Measurements from ENCODE around the gene DNAH10. TPM values are rescaled to one million over a fixed set of nuclear protein-coding genes. Genes with fewer than 3 reads are reported as not detected.
"Not testable (repeated sequence)": the region's sequence is repeated elsewhere in the genome, so short reads cannot be mapped to it uniquely, and the experiment has no call there.

DNAH10 gene
- total RNA-seq, 1 experiment from 2014 or later = 0.74 TPM

DNA sequence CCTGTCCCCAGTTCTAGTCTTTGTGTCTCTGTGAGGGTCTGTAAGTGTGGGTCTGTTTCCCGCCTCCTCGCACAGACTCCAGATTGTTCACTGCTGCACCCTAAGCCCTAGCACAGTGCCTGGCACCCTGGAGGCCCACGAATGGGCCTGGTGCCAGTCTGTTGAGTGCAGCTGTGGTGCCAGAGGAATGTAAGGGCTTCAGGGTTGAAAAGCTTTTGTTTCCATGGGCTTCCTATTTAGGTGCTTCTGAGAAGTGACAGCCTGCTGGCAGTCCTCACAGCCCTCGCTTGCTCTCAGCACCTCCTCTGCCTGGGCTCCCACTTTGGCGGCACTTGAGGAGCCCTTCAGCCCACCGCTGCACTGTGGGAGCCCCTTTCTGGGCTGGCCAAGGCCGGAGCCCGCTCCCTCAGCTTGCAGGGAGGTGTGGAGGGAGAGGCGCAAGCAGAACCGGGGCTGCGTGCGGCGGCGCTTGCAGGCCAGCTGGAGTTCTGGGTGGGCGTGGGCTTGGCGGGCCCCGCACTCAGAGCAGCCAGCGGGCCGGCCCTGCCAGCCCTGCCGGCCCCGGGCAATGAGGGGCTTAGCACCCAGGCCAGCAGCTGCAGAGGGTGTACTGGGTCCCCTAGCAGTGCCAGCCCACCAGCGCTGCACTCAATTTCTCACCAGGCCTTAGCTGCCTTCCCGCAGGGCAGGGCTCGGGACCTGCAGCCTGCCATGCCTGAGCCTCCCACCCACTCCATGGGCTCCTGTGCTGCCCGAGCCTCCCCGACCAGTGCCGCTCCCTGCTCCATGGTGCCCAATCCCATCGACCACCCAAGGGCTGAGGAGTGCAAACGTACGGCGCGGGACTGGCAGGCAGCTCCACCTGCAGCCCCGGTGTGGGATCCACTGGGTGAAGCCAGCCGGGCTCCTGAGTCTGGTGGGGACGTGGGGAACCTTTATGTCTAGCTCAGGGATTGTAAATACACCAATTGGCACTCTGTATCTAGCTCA is 184.7 kb downstream of the DNAH10 start:
- in situ Hi-C loops (cut with HindIII; ENCODE audit: low pct_unique_long_range_greater_than_20kb, low sequenced_read_pairs); DNase-seq (ENCODE audit: low read depth): not testable (repeated sequence)

DNA sequence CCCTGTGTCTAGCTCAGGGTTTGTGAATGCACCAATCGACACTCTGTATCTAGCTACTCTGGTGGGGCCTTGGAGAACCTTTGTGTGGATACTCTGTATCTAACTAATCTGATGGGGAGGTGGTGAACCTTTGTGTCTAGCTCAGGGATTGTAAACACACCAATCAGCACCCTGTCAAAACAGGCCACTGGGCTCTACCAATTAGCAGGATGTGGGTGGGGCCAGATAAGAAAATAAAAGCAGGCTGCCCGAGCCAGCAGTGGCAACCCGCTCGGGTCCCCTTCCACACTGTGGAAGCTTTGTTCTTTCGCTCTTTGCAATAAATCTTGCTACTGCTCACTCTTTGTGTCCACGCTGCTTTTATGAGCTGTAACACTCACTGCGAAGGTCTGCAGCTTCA is 185.4 kb downstream of the DNAH10 start:
- in situ Hi-C loops (cut with HindIII; ENCODE audit: low pct_unique_long_range_greater_than_20kb, low sequenced_read_pairs); DNase-seq (ENCODE audit: low read depth): not testable (repeated sequence)

DNA sequence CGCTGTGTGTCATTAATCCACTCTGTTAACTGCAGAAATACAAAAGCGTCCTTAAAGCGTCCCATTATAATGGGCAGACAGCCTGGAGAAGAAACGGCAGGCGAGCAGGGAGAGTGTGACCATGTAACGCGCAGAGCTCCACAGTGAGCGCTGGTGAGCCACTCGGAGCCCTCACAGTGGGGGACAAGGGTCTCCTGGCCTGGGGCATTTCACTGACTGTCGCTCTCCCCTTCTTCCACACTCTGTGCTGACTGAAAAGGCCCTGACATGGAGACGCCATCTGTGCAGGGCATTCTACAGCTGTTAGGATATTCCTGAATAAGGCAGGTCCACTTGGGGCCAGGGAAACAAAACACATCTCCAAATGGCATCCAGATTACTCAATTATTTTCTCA is 186.3 kb downstream of the DNAH10 start:
- no peak for DNase-seq (ENCODE audit: low read depth)
- in situ Hi-C loops (cut with HindIII; ENCODE audit: low pct_unique_long_range_greater_than_20kb, low sequenced_read_pairs) = no loop called here

DNA sequence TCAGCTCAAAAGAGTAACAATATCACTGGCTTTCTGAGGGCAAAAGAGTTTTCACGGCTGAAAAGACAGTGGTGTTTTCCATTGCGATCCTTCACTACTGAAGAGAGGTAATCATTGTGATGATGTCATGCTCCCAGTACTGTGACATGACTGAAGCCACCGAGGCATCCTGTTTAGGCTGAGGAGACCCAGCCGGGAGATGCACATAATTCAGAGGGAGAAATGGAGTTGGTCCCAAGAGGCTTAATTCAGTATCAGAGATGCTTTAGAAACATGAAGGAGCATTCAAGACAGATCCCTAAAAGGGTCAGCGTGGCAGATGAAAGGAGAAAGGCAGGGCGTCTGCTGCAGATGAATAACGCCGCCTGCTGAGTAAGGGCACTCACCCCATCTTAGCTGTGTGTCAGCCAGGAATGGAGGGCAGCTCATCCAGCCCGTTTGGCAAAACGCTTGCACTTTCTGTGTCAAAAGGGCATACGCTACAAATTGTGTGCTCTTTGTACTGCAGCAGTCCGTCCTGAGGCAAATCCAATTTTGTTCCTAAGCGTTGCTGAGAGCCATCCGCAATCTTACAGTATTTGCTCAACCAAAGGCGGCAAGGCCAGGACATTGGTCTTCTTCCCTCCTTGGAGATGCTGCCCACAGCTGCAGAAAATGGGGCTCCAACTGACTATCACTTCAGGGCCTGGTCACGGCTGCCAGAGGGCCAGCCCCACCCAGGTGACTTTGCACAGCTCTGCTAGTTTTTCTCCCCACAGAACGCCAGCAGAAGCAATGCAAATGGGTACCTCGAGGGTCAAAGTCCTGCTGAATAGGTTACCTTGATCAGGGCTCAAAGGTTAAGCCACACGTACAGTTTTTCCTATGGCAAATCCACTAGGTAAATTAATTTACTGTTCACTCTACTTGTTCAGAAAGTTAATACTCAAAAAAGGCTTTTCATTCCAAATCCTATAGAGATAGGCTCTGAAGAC is 187.0 kb downstream of the DNAH10 start:
- no peak for DNase-seq (ENCODE audit: low read depth)
- in situ Hi-C loops (cut with HindIII; ENCODE audit: low pct_unique_long_range_greater_than_20kb, low sequenced_read_pairs) = no loop called here

DNA sequence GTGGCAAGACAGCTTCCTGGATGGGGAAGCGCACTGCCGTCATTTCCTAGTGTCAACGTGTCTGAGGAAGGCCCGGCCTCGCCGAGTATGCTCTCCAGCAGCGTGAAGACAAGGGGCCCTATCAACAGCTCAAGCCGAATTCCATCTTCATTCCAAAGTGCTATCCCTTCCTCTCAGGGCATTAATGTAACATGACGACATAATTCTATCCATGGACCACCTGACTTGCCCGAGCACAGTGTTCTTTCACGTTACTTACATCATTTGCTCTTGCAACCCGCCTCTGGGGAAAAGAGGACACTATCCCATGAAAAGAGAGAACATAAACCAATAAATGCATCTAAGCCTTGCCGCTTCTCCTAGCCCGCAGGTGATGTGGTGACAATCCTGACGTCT is 187.7 kb downstream of the DNAH10 start:
- in situ Hi-C loops (cut with HindIII; ENCODE audit: low pct_unique_long_range_greater_than_20kb, low sequenced_read_pairs) = no loop called here

DNA sequence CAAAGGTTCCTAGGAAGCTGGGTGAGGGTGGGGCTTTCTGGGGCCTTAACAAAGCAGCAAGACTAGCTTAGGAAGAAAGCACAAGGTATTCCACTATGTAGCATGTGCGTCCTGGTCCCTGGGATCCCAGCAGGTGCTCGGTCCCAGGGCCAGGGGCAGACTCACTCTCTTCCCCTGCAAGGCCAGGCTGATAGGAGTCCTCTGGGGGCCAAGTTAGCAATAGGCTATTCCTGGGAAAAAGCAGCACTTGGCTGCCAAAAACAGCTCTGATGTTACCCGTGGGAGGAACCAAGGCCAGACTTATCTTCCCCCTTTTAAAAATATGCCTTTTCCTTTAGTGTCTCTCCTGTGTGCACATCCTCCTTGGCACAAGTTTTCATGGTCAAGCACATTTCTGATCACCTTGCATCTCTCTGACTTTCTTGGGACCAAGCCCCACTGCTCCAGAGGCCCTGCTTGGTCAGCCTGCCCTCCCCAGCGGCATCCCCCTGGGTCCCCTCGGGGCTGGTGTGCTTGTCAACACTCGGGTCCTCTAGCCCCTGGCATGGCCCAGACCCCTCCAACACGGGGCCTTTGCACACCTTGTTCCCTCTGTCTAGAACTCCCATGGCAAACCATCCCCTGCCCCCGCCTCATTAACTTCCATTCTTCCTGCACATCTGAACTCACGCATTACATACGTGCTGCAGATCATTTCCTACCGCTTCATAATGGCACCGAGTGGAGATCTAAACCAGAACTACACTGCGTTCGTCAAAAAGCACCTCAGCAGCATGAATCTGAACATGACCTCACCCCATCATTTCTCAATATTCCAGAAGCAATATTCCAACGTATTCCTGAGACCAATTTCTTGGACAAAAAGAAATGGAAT is 188.6 kb downstream of the DNAH10 start:
- DNase-seq (ENCODE audit: low read depth) = no peak
- in situ Hi-C loops (cut with HindIII; ENCODE audit: low pct_unique_long_range_greater_than_20kb, low sequenced_read_pairs) = no loop called here

More for the DNA sequence above, 187.7 kb downstream of the DNAH10 start:
- no peak for DNase-seq (ENCODE audit: low read depth)

DNA sequence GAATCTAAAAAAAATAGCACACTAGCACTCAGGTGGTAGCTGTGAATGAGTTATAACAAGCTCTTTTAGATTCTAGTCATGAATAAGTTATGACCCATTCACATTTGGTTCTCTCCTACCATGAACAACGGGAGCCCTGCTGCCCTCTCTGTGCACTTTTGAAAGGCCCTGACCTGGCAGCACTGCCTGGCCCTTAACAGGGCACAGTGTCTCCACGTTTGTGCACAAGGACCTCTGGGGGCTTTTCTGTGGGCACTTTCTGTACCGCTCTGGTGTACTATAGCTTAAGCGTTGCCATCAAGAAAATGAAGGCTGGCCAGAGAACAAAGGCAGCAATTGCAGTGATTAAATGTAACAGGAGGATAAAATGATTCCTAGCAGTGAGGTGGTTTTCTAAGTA is 189.4 kb downstream of the DNAH10 start:
- in situ Hi-C loops (cut with HindIII; ENCODE audit: low pct_unique_long_range_greater_than_20kb, low sequenced_read_pairs) = no loop called here
- no peak for DNase-seq (ENCODE audit: low read depth)

DNA sequence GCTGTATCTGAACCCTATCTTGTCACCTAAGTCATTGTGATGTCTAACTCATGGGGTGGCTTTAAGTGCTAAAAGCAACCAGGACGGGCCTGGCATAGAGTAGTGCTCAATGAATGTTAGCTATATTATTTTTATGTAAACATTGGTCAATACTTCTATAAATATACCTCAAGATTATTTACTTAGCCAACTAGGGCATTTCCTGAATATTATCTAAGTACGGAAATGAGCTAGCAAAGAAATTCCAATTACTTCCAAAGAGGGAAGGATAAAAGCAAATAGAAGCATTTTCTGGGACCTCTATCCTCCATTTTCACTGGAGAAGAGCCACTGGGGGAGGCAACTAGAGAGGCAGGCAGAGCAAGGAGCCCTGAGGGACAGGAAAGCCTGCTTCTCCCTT is 189.9 kb downstream of the DNAH10 start:
- DNase-seq (ENCODE audit: low read depth) = no peak
- in situ Hi-C loops (cut with HindIII; ENCODE audit: low pct_unique_long_range_greater_than_20kb, low sequenced_read_pairs) = no loop called here

DNA sequence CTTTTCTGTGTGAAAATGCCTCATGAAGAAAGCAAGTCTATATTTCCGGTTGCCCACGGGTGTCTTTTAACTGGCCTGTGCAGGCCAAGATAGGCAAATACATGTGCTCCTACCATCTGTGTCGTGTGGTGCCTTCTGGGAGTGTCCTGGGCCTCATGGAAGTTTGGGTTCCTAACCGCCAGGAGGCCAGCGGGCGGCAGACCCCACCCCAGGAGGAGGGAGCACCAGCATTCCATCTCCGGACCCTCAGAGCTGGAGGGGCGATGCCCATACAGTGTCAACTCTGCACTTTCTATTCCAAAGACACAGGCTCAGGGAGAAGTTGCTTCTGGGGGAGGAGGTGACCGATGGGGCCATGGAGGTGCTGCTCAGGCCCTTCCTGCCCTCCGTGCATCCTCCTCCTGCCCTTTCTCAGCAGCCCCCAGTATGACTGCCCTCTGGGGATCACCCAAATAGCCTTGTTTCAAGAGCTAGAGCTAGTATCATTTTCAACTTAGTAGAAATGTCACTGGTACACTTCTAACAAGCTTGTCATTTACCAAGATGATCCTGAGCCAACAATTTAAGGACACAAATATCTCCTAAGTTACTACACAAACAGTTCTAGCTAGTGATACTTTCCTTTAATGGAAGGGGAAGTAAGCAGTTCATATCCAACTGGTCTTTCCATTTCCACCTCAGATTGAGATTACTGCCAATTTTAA is 192.7 kb downstream of the DNAH10 start:
- in situ Hi-C loops (cut with HindIII; ENCODE audit: low pct_unique_long_range_greater_than_20kb, low sequenced_read_pairs) = no loop called here

DNA sequence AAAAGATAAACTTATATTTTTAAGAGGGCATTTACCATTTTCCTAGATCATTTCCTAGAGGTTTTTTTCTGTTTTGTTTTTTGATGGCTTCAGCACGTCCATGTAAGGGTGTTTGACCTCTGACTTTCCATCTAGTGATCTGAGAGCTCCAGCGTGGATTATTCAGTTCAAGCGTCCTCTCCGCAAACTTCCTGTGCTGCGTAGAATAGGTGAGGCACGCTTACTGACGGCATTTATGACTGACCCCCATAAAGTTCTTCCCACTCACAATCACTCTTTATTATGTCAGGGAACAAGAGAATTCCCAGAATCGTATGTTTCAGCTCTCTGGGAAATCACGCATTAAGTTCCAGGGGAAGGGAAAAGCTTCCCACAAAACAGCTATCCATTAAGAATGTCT is 194.1 kb downstream of the DNAH10 start:
- no peak for DNase-seq (ENCODE audit: low read depth)
- in situ Hi-C loops (cut with HindIII; ENCODE audit: low pct_unique_long_range_greater_than_20kb, low sequenced_read_pairs) = no loop called here

More for the DNA sequence above, 192.7 kb downstream of the DNAH10 start:
- no peak for DNase-seq (ENCODE audit: low read depth)

DNA sequence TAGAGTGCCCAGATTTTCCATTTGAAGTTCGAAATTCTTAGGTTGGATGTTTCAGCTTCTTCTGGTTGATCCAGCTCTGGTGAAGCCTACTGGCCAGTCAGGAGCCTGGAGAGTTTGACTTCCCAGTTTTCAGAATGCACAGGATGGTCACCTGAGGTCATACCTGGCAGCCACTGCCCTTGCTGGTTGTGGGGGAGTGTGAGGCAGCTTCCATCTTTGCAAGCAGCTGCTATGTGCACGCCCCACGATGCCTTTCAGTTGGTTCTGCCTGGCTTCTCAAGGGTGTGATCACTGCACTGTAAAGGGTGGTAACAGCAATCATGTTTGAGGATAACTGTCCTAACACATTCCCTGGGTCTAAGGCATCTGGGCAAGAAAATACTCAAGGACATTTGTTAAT is 195.1 kb downstream of the DNAH10 start:
- DNase-seq (ENCODE audit: low read depth) = no peak
- in situ Hi-C loops (cut with HindIII; ENCODE audit: low pct_unique_long_range_greater_than_20kb, low sequenced_read_pairs) = no loop called here

DNA sequence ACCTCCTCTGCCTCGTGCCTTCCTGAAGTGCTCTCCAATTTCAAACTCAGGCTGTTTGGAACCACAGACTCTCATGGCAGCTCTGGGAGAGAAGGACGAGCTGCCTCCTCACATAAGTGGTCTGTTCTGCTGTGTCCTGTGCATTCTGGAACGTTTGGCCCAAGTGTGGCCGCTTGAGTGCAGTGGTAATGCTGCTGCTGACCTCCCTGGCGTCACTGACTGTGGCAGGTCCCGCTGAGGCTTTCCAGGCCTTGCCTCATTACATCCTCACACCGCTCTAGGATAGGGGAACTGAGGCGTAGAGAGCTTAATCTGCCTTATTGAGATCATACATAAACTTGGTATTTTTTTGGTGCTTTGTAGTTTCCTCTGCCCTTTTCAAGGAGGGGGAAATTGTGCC is 196.4 kb downstream of the DNAH10 start:
- in situ Hi-C loops (cut with HindIII; ENCODE audit: low pct_unique_long_range_greater_than_20kb, low sequenced_read_pairs) = no loop called here
- DNase-seq (ENCODE audit: low read depth) = no peak

DNA sequence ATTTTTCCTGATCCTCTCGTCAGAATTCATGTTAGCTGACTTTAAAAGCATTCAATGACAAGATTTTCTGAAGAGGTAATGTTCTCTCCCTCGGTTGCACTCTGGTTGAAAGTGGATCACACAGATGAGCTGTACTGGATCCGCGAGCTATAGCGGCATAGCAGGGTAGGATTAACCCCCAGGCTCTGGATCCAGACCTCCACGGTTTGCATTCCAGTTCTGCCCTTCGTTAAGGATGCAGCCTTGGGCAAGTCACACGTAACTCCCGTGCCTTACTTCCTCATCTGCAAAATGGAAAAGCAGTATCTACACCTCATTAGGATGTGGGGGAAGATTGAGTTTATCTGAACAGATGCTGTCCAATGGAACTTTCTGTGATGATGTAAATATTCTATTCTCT is 196.8 kb downstream of the DNAH10 start:
- DNase-seq (ENCODE audit: low read depth) = no peak

DNA sequence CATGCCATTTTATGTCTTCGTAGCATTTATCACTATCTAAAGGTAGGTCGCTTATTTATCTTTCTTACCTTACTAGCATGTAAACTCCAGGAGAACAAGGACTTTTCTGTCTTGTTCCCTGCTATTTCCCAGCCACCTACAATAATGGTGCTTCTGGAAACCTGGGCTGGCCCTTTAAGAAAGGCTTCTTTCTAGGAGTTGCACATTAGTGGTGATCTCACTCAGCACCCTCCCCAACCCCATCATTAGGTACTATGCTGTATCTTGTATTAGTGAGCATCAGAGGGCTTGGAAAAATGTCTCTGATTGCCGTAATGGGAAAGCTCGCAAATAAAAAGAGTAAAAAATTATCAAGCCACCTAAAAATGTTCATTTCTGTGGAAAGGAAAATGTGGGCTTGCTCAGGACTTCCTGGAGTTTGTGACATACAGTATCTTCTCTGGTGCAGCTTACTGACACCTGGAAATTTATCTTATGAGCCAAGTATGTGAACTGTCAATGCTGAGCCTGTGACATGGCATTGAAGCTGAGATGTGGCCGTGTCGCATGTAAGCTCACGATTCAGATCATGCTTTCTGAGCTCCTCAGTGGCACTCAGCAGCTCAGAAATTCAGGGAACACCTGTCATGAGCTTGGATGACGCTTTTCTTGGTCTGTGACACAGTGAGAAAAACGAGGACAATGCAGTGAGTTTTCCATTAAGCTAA is 198.1 kb downstream of the DNAH10 start:
- no peak for DNase-seq (ENCODE audit: low read depth)
- in situ Hi-C loops (cut with HindIII; ENCODE audit: low pct_unique_long_range_greater_than_20kb, low sequenced_read_pairs) = no loop called here

More for the DNA sequence above, 196.8 kb downstream of the DNAH10 start:
- in situ Hi-C loops (cut with HindIII; ENCODE audit: low pct_unique_long_range_greater_than_20kb, low sequenced_read_pairs) = no loop called here

DNA sequence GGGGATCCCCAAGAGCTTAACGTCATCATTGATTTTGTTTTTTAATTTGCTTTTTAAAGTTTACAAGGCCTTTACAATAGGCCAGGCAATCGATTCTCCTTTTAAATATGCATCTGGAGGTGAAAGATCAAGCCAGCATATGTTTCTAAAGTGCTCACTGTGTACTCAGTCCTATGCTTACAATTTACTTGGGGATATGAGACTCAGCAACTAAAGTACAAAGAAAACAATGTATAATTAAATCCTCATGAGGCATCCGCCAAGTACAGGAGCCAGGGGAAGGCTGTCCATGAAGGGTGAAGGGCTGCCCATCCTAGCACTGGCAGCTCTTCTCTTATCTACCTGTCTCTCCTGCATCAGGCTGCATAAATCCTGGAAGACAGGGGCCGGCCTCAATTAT is 198.8 kb downstream of the DNAH10 start:
- in situ Hi-C loops (cut with HindIII; ENCODE audit: low pct_unique_long_range_greater_than_20kb, low sequenced_read_pairs) = no loop called here
- DNase-seq (ENCODE audit: low read depth) = no peak

DNA sequence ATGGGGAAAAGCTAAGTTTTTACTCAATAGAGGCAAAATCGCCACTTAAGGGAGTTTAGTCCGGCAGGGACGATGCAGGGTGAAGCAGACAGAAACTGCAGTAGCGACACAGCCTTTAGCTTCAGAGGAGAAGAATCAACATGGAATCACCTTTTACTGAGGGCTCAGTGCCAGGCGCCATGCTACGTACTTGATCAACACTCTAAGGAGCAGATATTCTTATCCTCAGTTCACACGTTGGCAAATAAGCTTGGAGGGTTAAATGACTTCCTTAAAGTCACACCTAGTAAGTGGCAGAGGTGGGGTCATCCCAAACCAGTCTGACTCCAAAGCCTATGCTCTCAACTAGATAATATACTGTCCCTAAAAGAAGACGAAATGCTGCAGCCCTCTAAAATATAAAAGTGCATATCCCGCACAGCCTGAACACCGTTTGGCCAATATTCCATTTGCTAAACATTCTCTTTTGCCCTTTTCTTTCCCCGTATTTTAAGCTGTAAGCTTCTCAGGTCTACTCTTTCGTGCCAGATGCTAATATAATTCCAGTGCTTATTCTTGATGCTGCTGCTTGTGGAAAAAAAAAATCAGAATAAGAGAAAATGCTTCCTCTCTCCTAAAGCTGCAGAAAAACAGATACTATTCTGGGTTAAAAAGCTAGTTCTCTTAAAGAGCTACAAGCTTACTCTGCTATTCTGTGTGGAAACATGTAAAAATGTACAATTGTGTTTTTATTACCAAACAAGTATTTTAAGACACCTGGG is 199.7 kb downstream of the DNAH10 start:
- in situ Hi-C loops (cut with HindIII; ENCODE audit: low pct_unique_long_range_greater_than_20kb, low sequenced_read_pairs) = no loop called here
- DNase-seq (ENCODE audit: low read depth) = no peak
